Activated CD4-positive, alpha-beta T cell treated with anti-CD3 and anti-CD28 coated beads for 48 hours (primary cell): Measurements from ENCODE around the gene DUSP11.
"Not testable (repeated sequence)": the region's sequence is repeated elsewhere in the genome, so short reads cannot be mapped to it uniquely, and the experiment has no call there.

Experiments used
- DNase-seq: peaks from one replicate; pipeline ENCODE4 v3.0.0-alpha.2; 2020

DUSP11 gene

DNA sequence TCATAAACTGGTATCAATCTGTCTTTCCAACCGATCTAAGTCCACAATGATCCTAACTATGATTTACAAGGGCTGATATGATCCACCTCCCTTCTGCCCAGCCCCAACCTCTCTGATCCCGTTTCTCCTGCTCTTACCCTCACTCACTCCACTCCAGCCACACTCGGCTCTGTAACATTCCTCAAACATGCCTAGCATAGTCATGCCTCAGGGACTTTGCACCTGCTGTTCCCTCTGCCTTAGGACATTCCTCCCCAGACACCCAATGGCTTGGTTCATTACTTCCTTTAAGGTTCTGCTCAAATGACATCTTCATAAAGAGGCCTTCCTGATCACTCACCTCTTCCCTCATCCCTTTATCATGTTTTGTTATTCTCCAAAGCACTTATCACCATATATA is 9.2 kb downstream of the DUSP11 start:
- DNase-seq, result no peak

DNA sequence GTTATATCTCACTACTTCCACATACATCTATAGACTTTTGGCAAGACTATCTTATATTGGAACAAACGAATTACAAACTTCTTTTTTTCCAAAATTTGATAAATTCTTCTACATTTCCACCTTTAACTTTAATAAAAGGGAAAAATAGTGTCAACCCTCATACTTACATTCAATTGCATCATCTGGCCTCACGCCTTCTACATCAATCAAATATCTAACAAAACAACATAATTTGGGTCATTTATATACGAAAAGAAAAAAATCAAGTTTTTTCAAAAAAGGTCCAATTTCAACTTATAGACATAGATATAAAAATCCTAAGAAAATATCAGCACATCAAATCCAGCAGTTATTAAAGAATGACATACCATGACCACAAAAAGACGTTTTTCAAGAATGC is 12.9 kb downstream of the DUSP11 start:
- DNase-seq, result no peak

- no peak for DNase-seq
Observed at GRCh38 chr2:73766349-73766748, 13.6 kb downstream of the DUSP11 start.

GRCh38 chr2:73764945-73765344 is 15.0 kb downstream of the DUSP11 start:
- no peak for DNase-seq

DNA sequence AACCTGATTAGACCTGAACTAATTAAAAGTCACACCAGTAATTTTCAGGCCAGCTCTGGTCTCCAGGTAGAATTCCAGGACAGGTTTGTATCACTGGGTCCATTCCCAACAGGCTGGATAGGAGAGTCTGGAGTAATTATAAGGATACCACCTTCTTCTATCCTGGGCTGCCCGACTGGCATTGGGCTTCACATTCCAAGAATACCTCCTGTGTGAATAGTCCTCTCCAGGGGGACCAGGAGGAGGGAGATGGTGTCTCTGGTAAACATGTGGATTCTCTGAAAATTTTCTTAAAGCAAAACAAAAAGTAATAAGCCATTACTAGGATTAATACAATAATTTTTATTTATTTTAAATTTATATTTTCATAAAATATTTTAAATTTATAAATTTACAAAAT is 17.3 kb downstream of the DUSP11 start:
- no peak for DNase-seq

GRCh38 chr2:73759904-73760303 is 20.0 kb downstream of the DUSP11 start:
- DNase-seq, result no peak

DNA sequence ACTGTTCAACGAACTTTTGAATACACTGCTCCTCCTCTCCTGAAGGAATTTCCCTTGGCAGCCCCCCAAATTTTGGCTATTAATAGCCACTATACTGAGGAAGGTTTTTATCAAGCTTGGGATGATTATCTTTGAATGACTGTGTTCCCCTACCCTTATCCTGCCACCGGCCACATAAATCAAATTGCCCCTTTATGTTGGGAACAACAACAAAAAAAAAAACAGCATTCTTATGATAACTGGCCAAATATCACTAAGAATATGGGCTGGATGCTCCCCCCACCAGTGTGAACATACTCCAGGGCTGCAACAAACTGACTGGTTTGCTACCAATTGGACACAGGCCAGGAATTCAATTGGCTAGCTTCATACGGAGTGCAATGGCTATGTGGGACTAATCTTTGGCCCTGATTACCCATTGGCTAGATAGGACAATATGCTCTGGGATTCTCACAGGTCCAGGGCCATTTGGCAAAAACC is 20.6 kb downstream of the DUSP11 start:
- no peak for DNase-seq

DNA sequence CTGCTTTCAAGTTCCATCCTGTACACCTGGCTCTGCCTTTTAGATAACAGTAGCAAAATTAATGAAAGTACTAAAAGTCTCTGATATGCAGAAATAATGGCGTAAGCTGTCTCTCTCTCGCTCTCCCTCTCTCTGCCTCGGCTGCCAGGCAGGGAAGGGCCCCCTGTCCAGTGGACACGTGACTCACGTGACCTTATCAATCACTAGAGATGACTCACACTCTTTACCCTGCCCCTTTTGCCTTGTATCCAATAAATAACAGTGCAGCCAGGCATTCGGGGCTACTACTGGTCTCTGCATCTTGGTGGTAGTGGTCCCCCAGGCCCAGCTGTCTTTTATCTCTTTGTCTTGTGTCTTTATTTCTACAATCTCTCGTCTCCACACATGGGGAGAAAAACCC is 25.6 kb downstream of the DUSP11 start:
- not testable (repeated sequence) for DNase-seq

DNA sequence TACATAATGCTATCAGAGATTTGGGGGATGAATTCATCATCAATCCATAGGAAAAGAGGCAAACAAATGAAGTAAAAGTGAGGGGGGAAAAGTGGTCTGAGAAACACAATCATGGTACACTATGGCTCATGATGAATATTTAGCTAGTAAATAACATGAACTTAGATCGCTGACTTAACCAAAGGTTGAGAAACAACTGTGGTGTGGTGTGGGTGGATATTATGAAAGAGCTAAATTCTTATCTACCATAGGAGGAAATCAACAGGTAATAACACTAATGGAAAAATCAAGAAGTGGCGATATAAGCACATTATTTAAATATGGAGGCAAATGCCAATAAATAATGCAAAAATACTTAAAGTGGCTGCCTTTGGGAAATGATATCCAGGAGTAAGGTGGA is 30.6 kb downstream of the DUSP11 start:
- no peak for DNase-seq

DNA sequence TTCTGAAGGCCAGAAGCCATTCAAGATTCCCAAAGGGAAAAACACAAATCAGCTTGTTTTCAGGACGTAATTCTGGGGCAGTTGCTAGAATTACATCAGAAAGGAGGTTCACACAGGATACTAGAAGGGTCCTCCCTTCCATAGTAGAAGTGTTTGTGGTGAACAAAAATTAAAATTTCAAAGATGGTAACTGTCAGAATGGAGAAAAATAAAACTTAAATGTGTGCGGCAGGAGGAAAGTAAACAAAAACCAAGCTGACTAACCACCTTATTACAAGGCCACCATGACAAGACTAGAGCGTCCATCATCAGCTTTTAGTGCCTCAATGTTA is 33.1 kb downstream of the DUSP11 start:
- DNase-seq, result no peak

DNA sequence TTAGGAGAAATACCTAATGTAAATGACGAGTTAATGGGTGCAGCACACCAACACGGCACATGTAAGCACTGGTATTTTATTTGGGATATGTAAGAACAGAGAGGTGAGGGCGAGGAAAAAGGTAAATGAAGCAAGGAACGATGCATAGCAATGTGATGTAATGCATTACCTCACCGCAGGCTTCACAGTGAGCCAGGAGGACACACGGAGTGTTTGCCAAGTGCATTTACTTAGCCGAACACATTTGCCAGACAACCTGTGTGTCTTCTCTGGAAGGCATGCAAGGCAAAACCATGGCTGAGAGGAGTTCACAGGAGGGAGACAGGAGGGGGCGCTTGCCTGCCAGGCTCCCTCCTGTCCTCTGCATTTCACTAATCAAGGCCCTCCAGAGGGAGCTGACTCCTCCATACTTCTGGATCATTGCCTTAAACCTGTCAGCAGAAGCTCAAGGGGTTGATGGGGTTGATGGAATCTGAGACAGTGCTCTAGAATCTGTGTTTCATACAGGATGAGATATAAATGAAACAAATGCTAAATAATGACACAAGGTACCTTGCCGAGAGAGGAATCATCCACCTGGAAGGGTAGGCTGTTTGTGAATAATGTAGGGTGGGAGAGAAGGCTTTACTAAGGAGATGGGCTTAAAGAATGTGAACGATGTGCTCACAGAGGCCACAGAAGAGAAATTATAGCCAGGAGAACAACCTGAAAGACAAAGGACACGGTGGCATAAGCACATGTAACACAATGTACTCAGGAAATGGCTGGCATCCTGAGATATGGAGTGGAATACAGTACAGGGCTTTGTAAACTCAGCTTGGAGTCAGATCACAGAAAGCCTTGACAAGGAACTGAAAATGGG is 33.7 kb downstream of the DUSP11 start:
- DNase-seq, result no peak

GRCh38 chr2:73740767-73741166 is 39.1 kb downstream of the DUSP11 start:
- DNase-seq, result no peak

GRCh38 chr2:73739101-73739500 is 40.8 kb downstream of the DUSP11 start:
- DNase-seq, result no peak

- DNase-seq, result peak; percentile 97
Observed at GRCh38 chr2:73736855-73737779, 42.8 kb downstream of the DUSP11 start, which contains the start of gene TPRKB. Gene TPRKB (minus strand): TSS chr2:73737345. CDS start chr2:73734569, 2,776 bp downstream.

GRCh38 chr2:73736378-73736777 is 43.5 kb downstream of the DUSP11 start:
- DNase-seq, result no peak

DNA sequence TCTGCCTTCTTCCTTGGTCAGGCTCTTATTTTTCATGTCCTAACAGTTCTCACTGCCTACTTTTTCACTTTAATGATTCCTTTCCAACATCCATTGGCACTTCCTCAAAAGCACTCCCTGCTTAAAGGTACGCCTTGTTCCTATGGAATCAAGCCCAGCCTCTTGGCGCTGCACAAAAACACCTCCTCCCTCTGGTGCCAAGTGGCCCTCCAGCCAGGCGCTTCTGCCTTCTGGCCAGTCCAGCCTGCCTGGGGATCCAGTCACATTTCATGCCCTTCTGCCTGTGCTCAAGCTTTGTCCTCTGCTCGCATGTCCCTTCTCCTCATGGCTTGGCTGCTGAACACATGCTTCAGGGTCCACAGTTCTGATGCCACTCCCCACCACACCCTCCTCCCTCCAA is 49.1 kb downstream of the DUSP11 start:
- DNase-seq, result no peak

DNA sequence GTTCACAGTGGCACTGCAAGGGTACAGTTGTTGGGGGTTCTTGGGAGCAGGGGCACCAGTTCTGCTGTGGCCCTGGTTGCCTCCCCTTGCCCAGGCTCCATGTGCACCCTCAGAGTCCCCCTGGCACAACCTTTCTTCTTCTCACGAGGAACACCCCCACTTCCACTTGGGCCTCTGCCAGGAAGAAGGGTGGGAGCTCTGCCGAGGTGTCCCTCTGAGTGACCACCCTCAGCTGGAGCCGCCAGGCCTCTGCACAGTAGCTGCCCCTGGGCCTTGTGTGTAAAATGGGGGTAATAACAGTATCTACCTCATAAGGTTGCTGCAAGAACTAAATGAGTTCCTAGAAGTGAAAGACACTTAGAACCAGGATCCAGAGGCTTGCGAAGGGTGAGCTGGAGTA is 51.2 kb downstream of the DUSP11 start:
- no peak for DNase-seq

DNA sequence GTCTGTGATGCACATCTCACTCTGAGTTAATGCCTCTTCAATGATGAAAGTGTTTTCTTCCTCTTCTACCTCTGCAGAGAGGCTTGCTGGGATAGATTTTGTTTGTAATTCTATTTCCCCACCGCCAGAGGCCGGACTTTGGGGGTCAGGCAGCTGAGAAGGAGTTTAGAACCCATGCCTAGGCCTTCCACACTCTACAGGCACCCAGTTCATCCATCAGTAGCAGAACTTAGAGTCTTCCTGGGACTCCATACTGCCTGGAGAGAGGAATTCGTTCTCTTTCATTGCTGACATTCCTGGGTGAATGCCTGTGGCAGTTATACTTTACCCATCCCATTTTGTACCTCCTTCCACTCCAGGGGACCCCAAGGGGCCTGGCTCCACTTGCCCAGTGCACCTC is 51.9 kb downstream of the DUSP11 start:
- no peak for DNase-seq

GRCh38 chr2:73726657-73727056 is 53.2 kb downstream of the DUSP11 start:
- not testable (repeated sequence) for DNase-seq

- no peak for DNase-seq
Observed at GRCh38 chr2:73718851-73719621, 60.9 kb downstream of the DUSP11 start.

DNA sequence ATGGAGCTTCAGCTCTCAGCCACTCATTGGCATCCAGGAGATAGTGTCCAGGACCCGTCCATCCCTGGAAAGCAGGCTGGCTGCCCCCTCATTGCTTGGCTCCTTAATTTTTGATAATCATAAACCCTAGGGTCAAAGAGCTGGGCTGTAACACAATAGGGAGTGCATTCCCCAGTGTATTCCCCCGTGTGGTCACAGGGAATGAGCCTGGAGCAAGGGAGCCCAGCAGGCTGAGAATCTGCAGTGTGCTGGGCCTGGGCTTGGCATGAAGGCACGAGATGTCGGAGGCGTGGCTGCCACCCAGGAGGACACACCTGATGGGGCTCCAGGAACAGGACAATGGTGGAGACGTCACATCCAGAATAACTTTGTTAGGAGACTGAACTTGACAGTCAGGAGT is 61.5 kb downstream of the DUSP11 start:
- DNase-seq, result no peak

GRCh38 chr2:73717695-73718094 is 62.2 kb downstream of the DUSP11 start:
- DNase-seq, result not testable (repeated sequence)

- no peak for DNase-seq
Observed at GRCh38 chr2:73717251-73717606, 62.7 kb downstream of the DUSP11 start.
